GM12874 (cell line): ENCODE results near the gene ANXA3.

Experiments used
- CTCF ChIP-seq: IDR thresholded peaks from 2 replicates; pipeline ENCODE4 v1.5.1; 2011; ENCODE audit warnings: low read depth, mild to moderate bottlenecking, control low read depth, low read length, moderate library complexity; ENCODE audit not compliant: insufficient read depth

The ANXA3 gene

GRCh38 chr4:78622253-78622979, 70.8 kb downstream of the ANXA3 start:
- TF ChIP-seq CTCF = no peak

GRCh38 chr4:78624048-78624447, 72.5 kb downstream of the ANXA3 start:
- TF ChIP-seq CTCF = no peak

- TF ChIP-seq CTCF = no peak
These were observed 73.5 kb downstream of the ANXA3 start for GRCh38 chr4:78625073-78625472.

GRCh38 chr4:78627046-78627965, 75.7 kb downstream of the ANXA3 start:
- no peak for TF ChIP-seq CTCF

GRCh38 chr4:78627966-78628678, 76.6 kb downstream of the ANXA3 start:
- no peak for TF ChIP-seq CTCF

- no peak for TF ChIP-seq CTCF
These were observed 78.5 kb downstream of the ANXA3 start for GRCh38 chr4:78629991-78630541.

- TF ChIP-seq CTCF = no peak
These were observed 79.0 kb downstream of the ANXA3 start for GRCh38 chr4:78630615-78631014.
